HG03460 (cell line): ENCODE measurements around the gene COA5.

Experiments used
- ATAC-seq: cut with Tn5 transposase; IDR thresholded peaks from one replicate; pipeline ENCODE4 v1.9.1; 2021; ENCODE audit not compliant: unreplicated experiment

The COA5 gene

DNA sequence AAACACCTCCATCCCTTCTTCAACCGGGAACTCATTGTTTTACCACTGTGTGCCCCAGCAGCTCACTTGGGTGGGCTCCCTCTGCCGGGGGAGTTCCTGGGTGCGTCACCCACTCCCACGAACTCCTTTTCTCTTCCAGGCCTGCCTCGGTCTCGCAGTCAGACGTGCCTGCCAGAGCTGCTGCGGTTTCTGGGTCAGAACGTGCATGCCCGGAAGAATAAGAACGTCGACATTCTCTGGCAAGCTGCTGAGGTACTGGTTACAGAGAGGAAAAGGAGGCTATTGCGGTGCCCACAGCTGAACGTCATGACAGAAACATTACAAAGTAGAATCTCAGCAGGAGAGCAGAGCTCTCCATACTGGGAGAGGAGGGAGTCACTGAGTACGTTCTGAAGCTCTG lies 35.6 kb downstream of the COA5 start:
- no peak for ATAC-seq

DNA sequence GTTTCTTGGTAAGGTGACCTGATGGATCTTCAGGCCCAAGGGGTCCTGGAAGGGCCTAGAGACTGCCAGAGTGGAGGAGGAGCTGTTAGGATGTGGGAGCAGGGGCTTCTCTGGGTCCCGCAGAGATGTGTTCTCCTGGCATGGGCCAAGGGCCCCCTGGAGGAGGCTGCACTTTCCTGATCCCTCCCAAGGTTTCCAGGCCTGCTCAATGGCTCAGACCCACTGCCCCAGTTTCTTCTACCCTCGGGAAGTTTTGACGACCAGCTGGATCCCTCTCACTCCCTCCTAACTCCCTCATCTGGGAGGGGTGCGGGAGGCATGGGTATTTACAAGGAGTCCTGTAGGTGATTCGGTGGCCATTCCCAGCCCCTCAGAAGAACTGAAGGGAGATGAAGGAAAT lies 36.1 kb downstream of the COA5 start:
- no peak for ATAC-seq

DNA sequence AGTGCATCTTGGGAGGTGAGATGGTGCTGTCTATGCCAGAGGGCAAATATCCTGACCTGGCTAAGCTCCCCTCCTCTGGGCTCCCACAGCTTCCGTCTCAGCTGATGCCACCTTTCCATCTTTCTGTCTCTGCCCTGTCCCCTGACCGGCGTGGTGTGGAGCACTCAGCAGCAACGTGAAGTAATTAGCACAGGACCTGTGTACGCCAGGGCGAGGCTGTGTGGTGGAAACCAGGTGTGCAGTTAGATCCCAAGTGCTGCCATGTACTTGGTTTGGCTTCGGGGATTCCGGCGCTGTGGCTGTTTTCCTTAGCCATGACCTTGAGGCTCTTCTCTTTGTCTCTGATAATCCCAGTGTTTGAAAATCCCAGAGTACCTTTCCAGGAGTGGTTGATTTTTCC lies 36.5 kb downstream of the COA5 start:
- ATAC-seq: no peak

DNA sequence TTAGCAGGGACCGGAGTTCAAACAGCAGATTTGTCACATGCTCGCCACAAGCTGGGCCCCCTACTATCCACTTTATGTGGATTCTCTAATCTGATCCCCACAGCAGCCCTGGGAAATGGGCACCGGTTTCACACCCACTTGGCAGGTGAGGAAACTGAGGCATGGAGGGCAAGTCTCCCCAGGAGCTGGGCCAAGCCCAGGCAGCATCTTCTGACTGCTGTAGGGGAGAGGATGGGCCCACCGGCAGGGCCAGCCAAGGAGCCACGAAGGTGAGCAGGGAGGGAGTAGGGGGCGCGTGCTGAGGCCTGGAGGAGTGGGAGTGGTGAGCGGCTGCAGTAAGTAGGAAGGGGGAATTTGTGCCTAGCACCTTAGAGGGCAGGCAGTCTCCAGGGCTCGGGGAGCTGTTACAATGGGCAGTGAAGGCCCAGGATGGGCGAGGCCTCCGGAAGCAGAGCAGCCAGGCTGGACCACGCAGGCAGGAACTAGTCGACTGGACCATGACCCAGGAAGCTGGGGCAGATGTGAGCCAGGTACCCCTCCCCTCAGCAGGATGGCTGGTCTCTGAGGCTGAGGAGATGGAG lies 37.1 kb downstream of the COA5 start:
- ATAC-seq: no peak

DNA sequence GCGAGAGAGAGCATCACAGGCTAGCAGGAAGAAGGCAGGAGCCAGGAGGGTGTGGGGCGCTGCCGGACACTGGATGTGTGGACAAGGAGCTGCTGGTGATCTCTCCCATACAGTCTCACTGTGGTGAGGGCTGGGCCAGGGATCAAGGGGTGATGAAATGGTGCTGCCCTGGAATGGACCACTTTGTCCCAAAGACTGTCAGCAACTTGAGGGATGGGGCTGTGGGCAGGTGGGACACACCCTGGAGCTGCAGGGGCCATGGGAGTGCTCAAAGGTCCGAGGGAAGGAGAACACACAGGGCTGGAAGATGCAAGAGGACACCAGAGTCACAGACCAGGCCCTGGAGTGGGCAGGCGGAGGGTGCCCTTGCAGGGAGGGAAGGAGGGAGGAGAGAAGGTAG lies 38.0 kb downstream of the COA5 start:
- ATAC-seq: no peak

DNA sequence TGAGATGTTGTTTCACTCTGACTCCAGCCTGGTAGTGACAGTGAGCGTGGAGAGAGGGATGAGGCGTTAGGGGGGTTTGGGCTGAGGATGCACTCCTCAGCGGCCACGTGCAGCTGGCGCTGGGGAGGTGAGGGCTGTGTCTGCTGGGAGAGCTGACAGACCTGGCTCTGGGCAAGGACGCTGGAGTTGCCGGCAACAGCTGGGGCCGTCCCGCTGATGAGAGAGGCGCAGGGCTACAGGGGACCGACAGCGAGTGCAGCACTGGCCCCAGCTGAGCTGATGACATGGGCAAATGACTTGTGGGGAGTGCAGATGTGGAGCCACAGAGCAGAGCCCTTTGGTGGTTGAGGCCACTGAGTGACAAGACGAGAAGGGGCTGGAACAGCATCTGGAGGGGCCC lies 38.4 kb downstream of the COA5 start:
- ATAC-seq: no peak

DNA sequence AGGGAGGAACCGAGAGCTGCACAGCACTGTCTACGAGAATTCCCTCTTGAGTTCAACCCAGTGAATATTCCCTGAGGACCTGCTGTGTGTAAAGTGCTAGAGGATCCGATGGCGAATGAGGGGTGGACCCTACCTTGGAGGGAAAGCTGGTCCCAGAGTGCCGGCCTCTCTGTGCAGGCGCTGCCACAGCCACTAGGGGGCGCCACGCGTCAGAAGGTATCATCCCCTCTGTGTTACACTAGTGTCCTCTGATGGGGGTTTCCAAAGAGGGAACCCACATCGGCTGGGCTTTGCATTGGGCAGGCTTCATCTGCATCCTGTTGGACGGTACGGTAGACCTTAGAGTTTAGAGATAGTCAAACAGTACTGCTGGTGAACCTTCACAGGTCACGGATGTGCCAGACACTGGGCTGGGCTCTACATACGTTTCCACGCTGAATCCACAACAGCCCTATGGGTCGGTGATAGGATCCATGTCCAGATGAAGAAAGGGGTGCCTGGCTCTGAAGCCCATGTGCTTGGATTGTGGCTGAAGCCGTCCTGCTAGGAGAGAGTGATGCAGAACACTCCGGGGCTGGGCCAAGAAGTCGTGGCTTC lies 39.0 kb downstream of the COA5 start:
- no peak for ATAC-seq

DNA sequence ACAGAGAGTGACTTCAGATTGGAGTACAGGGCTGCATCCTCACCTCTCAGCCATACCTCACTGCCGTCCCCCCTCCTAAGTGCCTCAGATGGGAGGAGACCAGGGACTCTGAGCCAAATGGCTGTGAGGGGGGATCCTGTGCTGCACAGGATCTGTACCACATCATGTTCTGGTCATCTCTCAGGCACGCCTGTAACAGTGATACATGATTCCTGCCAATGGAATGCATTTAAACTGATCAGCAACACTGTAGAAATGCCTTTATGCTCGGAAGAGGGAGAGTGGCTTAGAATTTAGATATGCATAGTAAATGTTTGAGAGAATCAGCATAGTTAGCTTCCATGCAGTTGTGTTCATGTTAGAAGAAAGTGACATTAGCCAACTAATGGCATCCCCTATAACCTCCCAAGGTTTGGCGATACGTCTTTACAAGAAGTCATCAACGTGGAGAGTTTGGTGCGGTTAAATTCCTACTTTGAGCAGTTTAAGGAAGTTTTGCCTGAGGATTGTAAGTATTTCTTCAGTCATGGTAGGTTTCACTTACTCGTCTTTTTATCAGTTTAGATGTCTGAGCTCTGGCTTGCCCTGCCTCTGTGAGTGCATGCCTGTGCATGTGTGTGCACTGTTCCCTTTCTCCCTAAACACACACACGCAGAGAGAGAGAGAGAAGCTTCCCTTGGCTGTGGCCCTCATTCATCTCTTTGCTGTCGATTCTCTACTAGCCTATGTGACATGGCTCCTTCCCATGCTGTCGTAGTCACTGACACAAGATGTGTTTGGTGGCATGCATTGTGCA lies 40.0 kb downstream of the COA5 start:
- no peak for ATAC-seq

DNA sequence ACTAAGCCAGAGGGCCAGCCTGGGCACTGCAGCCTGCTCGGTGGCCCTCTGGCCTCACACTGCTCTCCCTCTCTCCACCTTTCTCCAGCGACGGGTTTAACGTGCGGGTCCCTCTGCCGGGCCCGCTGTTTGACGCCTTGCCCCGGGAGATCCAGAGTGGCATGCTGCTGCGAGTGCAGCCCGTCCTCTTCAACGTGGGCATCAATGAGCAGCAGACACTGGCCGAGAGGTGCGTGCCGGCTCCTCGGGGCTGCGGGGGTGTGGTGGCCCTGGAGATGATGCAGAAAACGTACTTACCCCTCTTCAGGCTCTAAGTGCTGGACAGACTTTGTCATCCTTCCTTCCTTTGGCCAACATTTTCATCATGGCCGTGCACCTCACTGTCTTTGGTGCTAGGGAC lies 42.4 kb downstream of the COA5 start:
- no peak for ATAC-seq

DNA sequence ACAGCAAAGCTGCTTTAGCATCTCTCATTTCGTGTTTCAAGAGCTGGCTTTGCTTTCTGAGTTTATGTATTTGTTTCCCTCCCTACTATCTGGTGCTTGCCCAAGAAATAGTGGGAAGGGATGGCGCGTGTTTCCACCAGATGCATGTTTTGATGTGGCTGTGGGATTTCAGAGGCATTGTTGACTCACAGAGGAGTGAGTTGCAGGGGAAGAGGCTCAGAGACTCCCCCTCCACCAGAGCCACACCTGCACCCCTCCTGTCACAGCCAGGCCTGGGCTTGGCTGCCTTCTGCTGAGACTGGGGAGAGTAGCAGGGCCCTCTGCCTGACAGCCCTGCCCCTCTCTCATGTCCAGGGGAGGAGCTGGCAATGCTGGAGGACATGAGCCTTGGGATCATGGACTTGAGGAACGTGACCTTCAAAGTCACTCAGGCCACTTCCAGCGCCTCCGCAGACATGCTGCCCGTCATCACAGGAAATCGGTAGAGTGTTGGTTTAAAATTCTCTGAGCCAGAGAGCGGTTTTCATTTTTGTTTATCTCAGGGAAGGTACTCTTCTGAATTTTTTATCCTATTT lies 42.9 kb downstream of the COA5 start:
- no peak for ATAC-seq

DNA sequence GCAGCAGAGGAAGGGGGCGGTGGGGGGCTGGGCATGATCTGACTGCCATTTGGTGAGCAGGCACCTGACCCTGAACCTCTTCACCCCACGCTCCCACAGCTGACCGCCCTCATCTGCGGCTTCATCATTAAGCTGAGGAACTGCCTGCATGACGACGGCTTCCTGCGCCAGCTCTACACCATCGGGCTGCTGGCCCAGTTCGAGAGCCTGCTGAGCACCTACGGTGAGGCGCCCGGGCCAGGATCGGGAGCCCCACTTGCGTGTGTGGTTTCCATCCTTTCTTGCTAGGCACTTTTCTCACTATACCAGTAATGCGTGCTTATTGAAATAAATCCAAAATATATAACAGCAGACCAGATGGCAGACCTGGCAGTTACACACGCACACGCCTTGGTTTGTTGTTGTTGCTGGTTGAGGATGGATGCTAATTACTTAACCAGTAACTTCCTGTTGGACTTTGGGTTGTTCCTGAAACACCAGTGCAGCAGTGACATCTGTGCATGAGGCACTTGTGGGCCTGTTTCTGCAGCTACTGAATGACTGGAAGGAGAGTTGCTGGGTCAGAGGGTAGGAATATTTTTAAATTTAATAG lies 43.7 kb downstream of the COA5 start:
- no peak for ATAC-seq

DNA sequence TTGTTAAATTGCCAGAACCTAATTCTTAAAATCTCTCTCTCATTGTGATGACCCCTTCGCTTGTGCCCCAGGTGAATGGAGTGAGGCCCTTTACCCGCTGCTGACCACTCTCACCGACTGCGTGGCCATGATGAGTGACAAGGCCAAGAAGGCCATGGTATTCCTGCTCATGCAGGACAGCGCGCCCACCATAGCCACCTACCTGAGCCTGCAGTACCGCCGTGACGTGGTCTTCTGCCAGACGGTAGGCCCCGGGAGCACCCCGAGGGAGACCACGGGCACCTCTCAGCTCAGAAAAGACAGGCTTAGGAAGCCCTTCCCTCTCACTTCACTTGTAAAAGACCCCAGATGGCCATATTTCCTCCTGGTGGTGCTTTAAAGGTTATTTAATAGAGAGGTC lies 44.9 kb downstream of the COA5 start:
- ATAC-seq: no peak

DNA sequence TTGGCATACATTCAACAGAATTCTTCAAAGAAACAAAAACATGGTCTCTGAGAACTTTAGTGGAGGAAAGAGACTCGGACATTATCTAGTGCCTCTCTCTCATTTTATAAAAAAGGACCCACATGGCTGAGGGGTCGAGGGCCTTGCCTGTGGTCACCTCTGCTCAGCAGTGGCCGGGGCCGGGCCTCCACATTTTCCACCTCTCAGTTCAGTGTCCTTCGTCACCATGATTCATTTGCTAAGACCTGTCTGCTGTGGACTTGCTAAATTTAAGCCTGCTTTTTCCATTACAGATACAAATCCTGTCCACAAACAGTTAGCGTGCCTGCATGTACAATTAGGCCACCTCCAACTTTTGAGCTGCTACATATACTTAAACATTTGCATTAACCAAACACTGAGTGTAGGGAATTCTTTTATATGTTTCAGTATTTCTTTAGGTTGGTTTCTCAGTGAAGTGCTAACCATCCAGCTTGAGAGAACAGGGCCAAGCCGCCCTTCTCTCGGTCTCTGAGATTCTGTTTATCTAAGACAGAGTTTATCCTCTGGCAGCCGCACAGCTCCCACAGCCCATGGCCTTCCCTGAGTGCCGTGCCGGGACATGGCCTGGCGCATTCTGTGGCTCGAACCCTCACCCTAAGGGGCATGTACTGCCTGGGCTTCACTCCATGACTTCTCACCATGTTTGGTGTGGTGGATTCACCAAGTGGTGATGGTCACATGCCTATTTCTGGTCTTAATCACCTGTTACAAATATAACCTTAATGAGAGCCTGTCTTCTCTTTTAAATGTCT lies 46.2 kb downstream of the COA5 start:
- no peak for ATAC-seq

DNA sequence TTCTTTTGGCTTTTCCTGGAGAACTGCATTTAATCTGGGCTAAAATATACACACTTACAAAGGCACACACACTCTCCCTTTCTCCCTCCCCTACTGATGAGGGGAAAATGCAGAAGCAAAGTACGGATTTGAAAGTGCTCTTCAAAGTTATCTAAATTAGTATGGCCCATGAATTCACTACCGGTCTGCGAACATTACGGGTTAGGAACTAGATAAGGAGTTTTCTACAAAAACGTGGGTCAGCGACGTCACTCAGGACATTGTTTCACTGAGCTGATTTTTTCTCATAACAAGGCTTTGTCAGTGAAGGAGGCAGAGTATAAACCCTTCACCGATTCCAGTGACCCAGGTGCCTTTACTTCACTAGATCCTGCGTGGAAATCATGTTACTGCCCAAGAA lies 47.3 kb downstream of the COA5 start:
- no peak for ATAC-seq

DNA sequence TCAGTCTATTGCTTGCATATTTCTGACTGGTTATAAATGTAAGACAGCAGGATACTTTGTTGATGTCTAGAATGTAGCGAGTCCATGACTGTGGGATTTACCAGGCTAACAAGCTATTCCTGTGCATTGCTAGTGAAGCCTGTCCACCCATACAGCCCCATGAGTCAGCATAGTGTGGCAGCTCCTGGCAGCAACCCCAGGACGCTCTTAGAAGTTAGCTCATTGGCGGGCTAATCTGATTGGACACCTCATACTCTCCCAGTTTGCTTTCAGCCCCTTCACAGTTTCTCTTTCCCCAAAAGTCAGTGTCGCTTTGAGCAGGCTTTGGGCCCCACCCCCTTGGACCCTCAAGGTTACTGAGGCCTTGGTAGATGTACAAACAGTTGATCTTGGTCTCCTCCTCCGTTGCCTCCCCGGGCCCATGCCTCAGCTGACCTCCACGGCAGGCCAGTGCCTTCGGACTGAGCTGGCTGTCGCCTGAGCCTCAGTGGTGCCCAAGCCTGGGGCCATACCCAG lies 48.0 kb downstream of the COA5 start:
- ATAC-seq: no peak

DNA sequence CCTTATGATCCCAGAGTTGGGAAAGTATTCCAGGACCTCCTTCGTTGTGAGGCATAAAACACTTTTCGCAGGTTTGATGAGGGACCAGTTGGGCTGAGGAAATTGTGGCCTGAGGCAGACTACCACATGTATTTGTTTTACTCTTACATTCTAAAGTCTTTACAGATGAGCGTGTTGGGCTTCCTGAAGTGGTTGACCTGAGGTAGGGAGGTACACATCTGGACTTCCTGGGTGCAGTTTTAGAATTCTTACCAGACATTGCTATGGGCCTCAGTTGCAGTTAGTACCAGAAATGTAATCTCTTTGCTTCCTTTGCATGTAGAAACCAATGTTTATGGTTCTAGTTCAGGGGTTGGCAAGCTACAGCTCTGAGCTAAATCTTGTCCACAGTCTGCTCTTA lies 48.7 kb downstream of the COA5 start:
- ATAC-seq: no peak

DNA sequence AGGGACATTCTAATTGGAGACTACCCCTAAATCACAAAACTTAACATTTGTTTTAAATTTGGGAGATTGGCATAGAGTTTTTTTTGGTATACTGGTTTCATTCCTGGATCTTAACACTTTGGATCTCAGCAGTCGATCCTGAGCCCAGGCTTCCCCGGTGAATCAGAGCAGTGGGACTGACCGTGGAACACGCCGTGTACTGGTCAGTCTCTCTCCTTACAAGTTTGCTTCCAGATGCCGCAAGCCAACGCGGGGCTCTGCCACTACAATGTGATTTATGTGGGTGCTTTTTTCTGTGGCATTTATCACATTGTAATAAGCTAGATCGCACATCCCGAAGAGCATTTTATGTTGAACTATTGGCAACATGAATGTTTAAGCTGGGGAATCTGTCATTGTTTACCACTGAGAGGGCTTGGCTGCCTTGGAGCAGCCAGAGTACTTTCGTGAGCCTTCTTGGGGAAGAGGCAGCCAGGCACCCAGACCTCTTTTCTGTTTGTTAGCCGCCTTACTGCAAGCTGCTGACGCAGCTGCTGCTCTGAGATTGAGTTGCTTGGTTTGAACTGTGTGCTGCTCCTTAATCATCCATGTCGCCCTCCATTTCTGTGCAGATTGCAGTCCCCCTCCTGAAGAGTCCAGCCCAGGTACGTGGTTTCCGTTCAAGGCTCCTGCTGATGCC lies 49.3 kb downstream of the COA5 start:
- ATAC-seq: no peak

DNA sequence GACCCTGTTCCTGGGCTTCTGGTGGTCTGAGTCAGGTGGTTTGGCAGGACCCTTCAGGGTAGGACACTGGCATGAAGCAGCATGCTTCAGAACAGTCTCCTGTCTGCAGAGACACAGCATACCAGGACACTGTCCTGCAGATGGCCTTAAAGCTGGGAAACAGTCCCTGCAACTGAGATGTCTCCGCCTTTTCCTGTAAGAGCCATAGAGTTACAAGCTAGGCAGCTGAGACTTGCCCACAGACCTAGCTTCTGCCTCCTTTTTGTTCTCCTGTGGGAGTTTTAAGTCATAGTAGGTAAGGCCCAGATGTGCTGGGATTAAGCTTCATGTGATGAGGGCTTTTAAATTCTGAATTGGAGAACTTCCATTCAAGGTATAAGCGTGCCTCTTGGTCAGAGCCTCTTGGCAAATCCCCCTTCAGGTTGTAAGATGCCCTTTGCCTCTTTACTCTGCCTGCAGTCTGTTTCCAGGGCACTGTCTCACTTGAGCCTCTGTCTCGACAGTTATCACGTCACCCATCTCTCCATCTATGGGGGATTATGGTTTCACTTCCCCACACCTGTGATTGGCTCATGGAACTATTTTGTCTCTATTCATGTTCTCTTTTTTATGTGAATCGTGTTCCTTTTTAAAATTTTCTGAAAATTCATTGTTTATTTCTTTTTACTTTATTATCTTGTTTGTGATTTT lies 51.8 kb downstream of the COA5 start:
- ATAC-seq: peak; percentile 69

DNA sequence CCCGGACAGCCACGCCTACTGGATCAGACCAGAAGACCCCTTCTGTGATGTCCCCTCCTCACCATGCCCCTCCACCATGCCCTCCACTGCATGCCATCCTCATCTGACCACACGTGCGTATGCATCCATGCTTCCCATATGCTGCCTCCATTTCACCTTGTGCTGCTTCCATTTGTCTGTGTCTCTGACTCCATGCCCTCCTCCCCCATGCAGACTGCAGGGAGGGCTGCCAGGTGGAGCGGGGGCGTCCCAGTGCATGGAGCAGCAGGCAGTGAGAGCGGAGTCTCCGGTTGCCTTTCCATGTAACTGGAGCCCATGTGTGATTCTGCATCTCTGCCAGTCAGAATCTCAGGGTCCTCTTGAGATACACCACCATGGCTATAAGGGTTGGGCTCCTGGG lies 52.6 kb downstream of the COA5 start:
- no peak for ATAC-seq
